K562 (cell line): ENCODE data around the gene MUSTN1. TPM values are rescaled to one million over a fixed set of nuclear protein-coding genes. Genes with fewer than 3 reads are reported as not detected.

Experiments
- ATF3 ChIP-seq, 2 experiments: fragments of 450-650 bp in 1 of 2; sonication (generic) in 1 of 2; formaldehyde crosslinking in 1 of 2; IDR thresholded peaks in 1 of 2; conservative IDR thresholded peaks in 1 of 2; 2 replicates each; pipeline versions ENCODE4 v1.6.1 to v1.8.1; 2016 to 2023; ENCODE audit warnings: mild to moderate bottlenecking in 2 of 2, moderate library complexity in 2 of 2, inconsistent platforms in 1 of 2, missing genetic modification reagents in 1 of 2
- ATF4 ChIP-seq: fragments of 450-650 bp; formaldehyde crosslinking; IDR thresholded peaks from 2 replicates; pipeline ENCODE4 v1.4.0; 2022; ENCODE audit warnings: mild to moderate bottlenecking, moderate library complexity
- ATF7 ChIP-seq: fragments of 450-650 bp; IDR thresholded peaks from 2 replicates; pipeline ENCODE4 v1.7.1; 2014; ENCODE audit warnings: mild to moderate bottlenecking, moderate library complexity
- BACH1 ChIP-seq: fragments of 200-800 bp; sonication (Bioruptor generic); IDR thresholded peaks from 2 replicates; pipeline ENCODE4 v1.6.1; 2016; ENCODE audit warnings: missing genetic modification characterization, missing compliant biosample characterization
- BDP1 ChIP-seq: IDR thresholded peaks from 3 replicates; pipeline ENCODE4 v1.6.1; 2011; ENCODE audit not compliant: insufficient read length, insufficient read depth
- BRD4 ChIP-seq: fragments of 200-600 bp; sonication (generic); IDR thresholded peaks from 2 replicates; pipeline ENCODE4 v1.6.1; 2017; ENCODE audit warnings: inconsistent platforms
- CXXC5 ChIP-seq: fragments of 250-450 bp; sonication (Bioruptor Pico); IDR thresholded peaks from 2 replicates; pipeline ENCODE4 v1.8.0; 2022; ENCODE audit warnings: inconsistent platforms, mild to moderate bottlenecking, moderate library complexity
- FOXJ3 ChIP-seq: sonication (generic); formaldehyde crosslinking; IDR thresholded peaks from 2 replicates; pipeline ENCODE4 v1.4.0; 2020; ENCODE audit warnings: mild to moderate bottlenecking, missing genetic modification reagents
- GMEB1 ChIP-seq: fragments of 250-450 bp; sonication (Bioruptor Pico); IDR thresholded peaks from 2 replicates; pipeline ENCODE4 v1.4.0; 2020; ENCODE audit warnings: mild to moderate bottlenecking
- GTF2E2 ChIP-seq: fragments of 200-800 bp; sonication (Bioruptor generic); IDR thresholded peaks from 2 replicates; pipeline ENCODE4 v1.6.1; 2016; ENCODE audit warnings: missing genetic modification characterization, missing compliant biosample characterization
- JUND ChIP-seq, 2 experiments: IDR thresholded peaks; 2 replicates in 1 of 2; 3 replicates in 1 of 2; pipeline ENCODE4 v1.6.1; 2011; ENCODE audit warnings: borderline replicate concordance in 2 of 2, low read depth in 2 of 2, low read length in 2 of 2, improper control_type of control experiment in 1 of 2, missing biosample characterization in 1 of 2, missing genetic modification characterization in 1 of 2, missing genetic modification reagents in 1 of 2
- MNT ChIP-seq, 2 experiments: fragments of 450-650 bp; conservative IDR thresholded peaks; 2 replicates each; pipeline ENCODE4 v1.6.1; 2017; ENCODE audit warnings: mild to moderate bottlenecking in 2 of 2, moderate library complexity in 2 of 2
- PHB2 ChIP-seq: fragments of 450-650 bp; IDR thresholded peaks from 2 replicates; pipeline ENCODE4 v1.6.1; 2017; ENCODE audit warnings: low read depth
- PTTG1 ChIP-seq: fragments of 450-650 bp; IDR thresholded peaks from 2 replicates; pipeline ENCODE4 v1.6.1; 2016; ENCODE audit warnings: low read depth, mild to moderate bottlenecking, missing genetic modification characterization, missing compliant biosample characterization
- ZFP30 ChIP-seq: fragments of 250-450 bp; sonication (Bioruptor Pico); IDR thresholded peaks from 2 replicates; pipeline ENCODE4 v1.8.0; 2022; ENCODE audit warnings: moderate library complexity, mild to moderate bottlenecking, inconsistent platforms, borderline replicate concordance
- ZNF134 ChIP-seq: fragments of 250-450 bp; sonication (Bioruptor Pico); conservative IDR thresholded peaks from 2 replicates; pipeline ENCODE4 v1.4.0; 2020
- ZNF239 ChIP-seq: fragments of 250-450 bp; sonication (Bioruptor Pico); IDR thresholded peaks from 2 replicates; pipeline ENCODE4 v1.4.0; 2020; ENCODE audit warnings: mild to moderate bottlenecking
- ZNF311 ChIP-seq: fragments of 250-450 bp; sonication (Bioruptor Pico); IDR thresholded peaks from 2 replicates; pipeline ENCODE4 v1.4.0; 2020; ENCODE audit warnings: mild to moderate bottlenecking, moderate library complexity
- ZNF584 ChIP-seq: fragments of 200-800 bp; sonication (Bioruptor generic); IDR thresholded peaks from 2 replicates; pipeline ENCODE4 v1.6.1; 2016; ENCODE audit warnings: low read depth, mild to moderate bottlenecking, missing genetic modification characterization, missing compliant biosample characterization
- polyA plus RNA-seq, 8 experiments: library from polyadenylated mRNA; depleted of rRNA in 4 of 8; stranded (reverse) in 5 of 8; unstranded in 3 of 8; fragments of >200 nt; fragmentation: Nextera tagmentation in 2 of 8; fragmentation: Illumina TruSeq in 1 of 8; extraction: Ambion mirVana in 2 of 8; extraction: Trizol in 1 of 8; gene quantifications; 2 replicates each; pipeline versions ENCODE4 v1.2.1 to v1.2.3, GENCODE V29; 2011 to 2014; ENCODE audit warnings: inconsistent platforms in 1 of 8, missing spikeins in 1 of 8
- total RNA-seq, 7 experiments: library from RNA; depleted of rRNA in 6 of 7; stranded (reverse); fragments of >200 nt in 6 of 7; fragmentation: Illumina TruSeq in 2 of 7; extraction: Trizol in 2 of 7; gene quantifications; 2 replicates each; pipeline versions ENCODE4 v1.2.1 to v1.2.3, GENCODE V29; 2011 to 2021; ENCODE audit warnings: low replicate concordance in 1 of 7
- TF ChIP-seq, protein P1 (sequence below): fragments of 450-650 bp; IDR thresholded peaks from 2 replicates; pipeline ENCODE4 v1.6.1; 2016; ENCODE audit warnings: missing biosample characterization, missing genetic modification characterization
- TF ChIP-seq, protein P2 (sequence below): fragments of 450-650 bp; IDR thresholded peaks from 2 replicates; pipeline ENCODE4 v1.6.1; 2016

Gene MUSTN1
- total and polyA plus RNA-seq, 9 of the 15 experiments (the other 6 are each of a cell fraction or from before 2014, with no cell fraction given) = 0.15 to 0.78 (median 0.44) TPM; not detected in 4

DNA sequence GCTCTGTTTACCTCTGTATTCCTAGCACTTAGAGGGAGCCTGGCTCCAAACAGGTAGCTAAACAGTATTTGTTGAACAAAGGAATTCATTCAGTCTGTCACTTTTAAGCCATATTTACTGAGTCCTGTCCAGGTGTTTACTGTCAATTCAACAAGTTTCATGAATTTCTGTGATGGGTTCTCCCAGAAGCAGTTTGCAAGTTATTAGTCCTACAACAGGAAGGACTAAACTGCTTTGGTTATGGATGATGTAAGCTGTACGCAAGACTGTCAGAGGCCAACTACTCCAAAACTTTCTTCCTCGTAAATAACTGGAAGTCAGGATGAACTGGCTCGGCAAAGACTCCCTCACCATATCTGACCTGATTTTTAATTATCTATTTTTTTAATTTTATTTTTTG lies 37.4 kb upstream of the MUSTN1 start (continued):
- TF ChIP-seq MNT (conservative IDR thresholded peaks at IDR 0.05) (no peak), ATF7 (peak; percentile 62), ZNF584 (CRISPR knock-in tag) (peak; percentile 64; the same call in 1 of the 2 replicates), BACH1 (peak; percentile 37; the same call in 1 of the 2 replicates), FOXJ3 (CRISPR knock-in tag) (no peak), BRD4 (no peak), BDP1 (no peak), GTF2E2 (tag) (peak; percentile 76; the same call in 1 of the 2 replicates), PHB2 (no peak), GMEB1 (CRISPR knock-in tag) (no peak), ATF4 (CRISPR knock-in tag) (peak; percentile 91), ZNF239 (CRISPR knock-in tag) (peak; percentile 34; the same call in 1 of the 2 replicates), PTTG1 (no peak), ZNF134 (CRISPR knock-in tag) (no peak), CXXC5 (peak; percentile 48; the same call in 1 of the 2 replicates), JUND (IDR thresholded peaks at IDR 0.05; ENCODE audit: borderline replicate concordance, low read depth, low read length) (0 out of 2 replicates have a peak, but pooled peaks have one; percentile 51), JUND (tag; IDR thresholded peaks at IDR 0.05; ENCODE audit: borderline replicate concordance, low read depth, low read length) (no peak), ATF3 (IDR thresholded peaks at IDR 0.05) (peak; percentile 77; the same call in 1 of the 2 replicates), ATF3 (CRISPR knock-in tag; conservative IDR thresholded peaks at IDR 0.05) (no peak), ZNF311 (CRISPR knock-in tag) (0 out of 2 replicates have a peak, but pooled peaks have one; percentile 24), ZFP30 (CRISPR knock-in tag) (no peak)
- TF ChIP-seq, protein P1, sequence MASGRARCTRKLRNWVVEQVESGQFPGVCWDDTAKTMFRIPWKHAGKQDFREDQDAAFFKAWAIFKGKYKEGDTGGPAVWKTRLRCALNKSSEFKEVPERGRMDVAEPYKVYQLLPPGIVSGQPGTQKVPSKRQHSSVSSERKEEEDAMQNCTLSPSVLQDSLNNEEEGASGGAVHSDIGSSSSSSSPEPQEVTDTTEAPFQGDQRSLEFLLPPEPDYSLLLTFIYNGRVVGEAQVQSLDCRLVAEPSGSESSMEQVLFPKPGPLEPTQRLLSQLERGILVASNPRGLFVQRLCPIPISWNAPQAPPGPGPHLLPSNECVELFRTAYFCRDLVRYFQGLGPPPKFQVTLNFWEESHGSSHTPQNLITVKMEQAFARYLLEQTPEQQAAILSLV (tag) = 0 out of 2 replicates have a peak, but pooled peaks have one; percentile 15
- TF ChIP-seq, protein P2, sequence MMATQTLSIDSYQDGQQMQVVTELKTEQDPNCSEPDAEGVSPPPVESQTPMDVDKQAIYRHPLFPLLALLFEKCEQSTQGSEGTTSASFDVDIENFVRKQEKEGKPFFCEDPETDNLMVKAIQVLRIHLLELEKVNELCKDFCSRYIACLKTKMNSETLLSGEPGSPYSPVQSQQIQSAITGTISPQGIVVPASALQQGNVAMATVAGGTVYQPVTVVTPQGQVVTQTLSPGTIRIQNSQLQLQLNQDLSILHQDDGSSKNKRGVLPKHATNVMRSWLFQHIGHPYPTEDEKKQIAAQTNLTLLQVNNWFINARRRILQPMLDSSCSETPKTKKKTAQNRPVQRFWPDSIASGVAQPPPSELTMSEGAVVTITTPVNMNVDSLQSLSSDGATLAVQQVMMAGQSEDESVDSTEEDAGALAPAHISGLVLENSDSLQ = peak; percentile 51
